Measurements from ENCODE around the gene CHAD. TPM values are rescaled to one million over a fixed set of nuclear protein-coding genes. Genes with fewer than 3 reads are reported as not detected.
A peak's percentile ranks its signal among the peaks of the same experiment; 100 is the strongest.

CHAD gene
- polyA plus RNA-seq, 1 donor (not counting 4 experiments of a cell fraction or from before 2014, with no cell fraction given) = not detected

DNA sequence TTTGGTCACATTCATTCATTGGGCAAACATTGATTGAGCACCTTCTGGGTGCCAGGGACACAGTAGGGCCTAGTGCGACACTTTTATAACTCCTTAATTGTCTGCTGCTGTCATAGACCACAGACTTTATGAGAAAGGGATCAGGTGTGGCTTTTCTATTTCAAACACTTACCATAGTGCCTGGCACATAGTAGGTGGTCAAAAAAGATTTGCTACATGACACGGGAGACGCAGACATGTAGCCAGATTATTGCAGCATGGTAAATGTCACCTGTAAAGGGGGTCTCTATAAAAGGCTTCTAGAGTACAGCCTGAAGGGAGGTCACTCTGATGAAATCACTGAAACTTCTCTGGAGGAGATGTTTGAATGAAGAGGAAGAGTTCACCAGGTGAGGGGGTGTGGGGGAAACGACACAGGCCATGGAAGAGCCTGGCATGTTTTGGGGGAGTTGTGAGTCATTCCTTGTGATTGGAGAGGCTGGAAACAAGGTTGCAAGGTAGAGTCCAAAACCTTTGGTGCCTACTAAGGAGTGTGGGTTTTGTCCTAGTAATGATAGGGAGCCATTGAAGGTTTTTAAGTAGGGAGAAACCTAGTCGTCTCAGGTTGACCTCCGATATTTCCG, 11.6 kb upstream of the CHAD start:
- H3K9me1 ChIP-seq (ENCODE audit: control insufficient read depth, extremely low read depth, insufficient read depth, low read length) = no peaks in the 10 kb centered on the region
- no peak overlapping the region for H3K9ac ChIP-seq (ENCODE audit: control insufficient read depth, extremely low read depth, insufficient read depth, low read length)
- dilution Hi-C loops (cut with MboI; ENCODE audit: extremely low pct_ligation_motif_present, low sequenced_read_pairs) = no loop called here
- H4K20me1 ChIP-seq (ENCODE audit: control insufficient read depth, extremely low read depth, insufficient read depth, low read length) = no peaks in the 10 kb centered on the region
- H3K27ac ChIP-seq (ENCODE audit: control insufficient read depth, insufficient read depth, low read length) = peak overlapping the region; percentile 0
- H3K79me2 ChIP-seq (ENCODE audit: control insufficient read depth, insufficient read depth, low read length) = peaks cover 16% of the 10 kb centered on the region
- H3K36me3 ChIP-seq (ENCODE audit: control insufficient read depth in 2 of 2, extremely low read depth in 1 of 2, insufficient read depth in 2 of 2, low read length in 2 of 2) = peaks cover 6 to 26% of the 10 kb centered on the region in 2 experiments
- H3K4me2 ChIP-seq (ENCODE audit: control insufficient read depth, extremely low read depth, insufficient read depth, low read depth, low read length) = peak overlapping the region; percentile 94
- H2AFZ ChIP-seq (ENCODE audit: control insufficient read depth, low read length) = no peak overlapping the region
- no peak for DNase-seq (ENCODE audit: low read depth, low spot score)
- no peak for FAIRE-seq
- H3K4me3 ChIP-seq (ENCODE audit: control insufficient read depth in 2 of 3, extremely low read depth in 1 of 3, insufficient read depth in 2 of 3, low read depth in 1 of 3, low read length in 3 of 3) = peak overlapping the region in 1 of 3 experiments; percentile 98
- peaks cover 29% of the 10 kb centered on the region for H3K4me1 ChIP-seq (ENCODE audit: control insufficient read depth, extremely low read depth, insufficient read depth, low read length)
- no peak for TF ChIP-seq EZH2 (IDR thresholded peaks at IDR 0.05; ENCODE audit: low read length)
- TF ChIP-seq, protein P1, sequence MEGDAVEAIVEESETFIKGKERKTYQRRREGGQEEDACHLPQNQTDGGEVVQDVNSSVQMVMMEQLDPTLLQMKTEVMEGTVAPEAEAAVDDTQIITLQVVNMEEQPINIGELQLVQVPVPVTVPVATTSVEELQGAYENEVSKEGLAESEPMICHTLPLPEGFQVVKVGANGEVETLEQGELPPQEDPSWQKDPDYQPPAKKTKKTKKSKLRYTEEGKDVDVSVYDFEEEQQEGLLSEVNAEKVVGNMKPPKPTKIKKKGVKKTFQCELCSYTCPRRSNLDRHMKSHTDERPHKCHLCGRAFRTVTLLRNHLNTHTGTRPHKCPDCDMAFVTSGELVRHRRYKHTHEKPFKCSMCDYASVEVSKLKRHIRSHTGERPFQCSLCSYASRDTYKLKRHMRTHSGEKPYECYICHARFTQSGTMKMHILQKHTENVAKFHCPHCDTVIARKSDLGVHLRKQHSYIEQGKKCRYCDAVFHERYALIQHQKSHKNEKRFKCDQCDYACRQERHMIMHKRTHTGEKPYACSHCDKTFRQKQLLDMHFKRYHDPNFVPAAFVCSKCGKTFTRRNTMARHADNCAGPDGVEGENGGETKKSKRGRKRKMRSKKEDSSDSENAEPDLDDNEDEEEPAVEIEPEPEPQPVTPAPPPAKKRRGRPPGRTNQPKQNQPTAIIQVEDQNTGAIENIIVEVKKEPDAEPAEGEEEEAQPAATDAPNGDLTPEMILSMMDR (optimal IDR thresholded peaks at IDR 0.05 in 1 of 3, IDR thresholded peaks at IDR 0.05 in 1 of 3, conservative IDR thresholded peaks at IDR 0.05 in 1 of 3; ENCODE audit: extremely low read depth in 1 of 3, insufficient read depth in 2 of 3, low read length in 3 of 3) = no peak
- no peaks in the 10 kb centered on the region for H3K27me3 ChIP-seq (ENCODE audit: control insufficient read depth, extremely low read depth, insufficient read depth, low read length)
- H3K9me3 ChIP-seq (ENCODE audit: control insufficient read depth, low read depth, low read length) = no peaks in the 10 kb centered on the region

DNA sequence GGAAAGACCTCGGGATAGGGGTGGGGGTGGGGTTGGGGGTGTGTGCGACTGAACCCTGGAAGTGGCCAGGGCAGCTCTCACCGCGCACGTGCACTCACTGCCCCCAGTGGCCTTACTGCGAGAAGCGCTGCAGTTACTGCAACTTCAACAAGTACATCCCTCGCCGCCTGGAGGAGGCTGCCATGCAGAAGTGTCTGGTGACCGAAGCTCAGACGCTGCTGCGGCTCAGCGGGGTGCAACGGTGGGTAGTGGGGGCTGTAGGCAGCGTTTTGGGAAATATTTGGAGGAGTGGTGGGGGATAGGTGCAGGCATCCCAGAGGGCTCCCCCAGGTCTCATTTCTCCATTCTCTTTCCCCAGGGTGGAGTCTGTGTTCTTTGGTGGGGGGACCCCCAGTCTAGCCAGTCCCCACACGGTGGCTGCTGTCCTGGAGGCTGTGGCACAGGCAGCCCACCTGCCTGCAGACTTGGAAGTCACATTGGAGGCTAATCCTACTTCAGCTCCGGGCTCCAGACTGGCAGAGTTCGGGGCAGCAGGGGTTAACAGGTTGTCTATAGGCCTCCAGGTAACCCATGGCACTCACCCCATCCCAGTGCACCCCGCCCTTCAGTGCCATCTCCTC, 11.0 kb upstream of the CHAD start:
- H2AFZ ChIP-seq (ENCODE audit: control insufficient read depth, low read length) = peak overlapping the region; percentile 75

More for the DNA sequence above, 11.0 kb upstream of the CHAD start:
- Histone ChIP-seq H3K9me3 (ENCODE audit: control insufficient read depth, low read depth, low read length) (no peaks in the 10 kb centered on the region), H3K4me2 (ENCODE audit: control insufficient read depth, extremely low read depth, insufficient read depth, low read depth, low read length) (peak overlapping the region; percentile 94), H3K27ac (ENCODE audit: control insufficient read depth, insufficient read depth, low read length) (peak overlapping the region; percentile 81), H3K4me3 (ENCODE audit: control insufficient read depth in 2 of 3, extremely low read depth in 1 of 3, insufficient read depth in 2 of 3, low read depth in 1 of 3, low read length in 3 of 3) (peak overlapping the region; percentile 83 to 98 (median 97)), H3K79me2 (ENCODE audit: control insufficient read depth, insufficient read depth, low read length) (peaks cover 16% of the 10 kb centered on the region), H3K36me3 (ENCODE audit: control insufficient read depth in 2 of 2, extremely low read depth in 1 of 2, insufficient read depth in 2 of 2, low read length in 2 of 2) (peaks cover 4 to 23% of the 10 kb centered on the region in 2 experiments), H4K20me1 (ENCODE audit: control insufficient read depth, extremely low read depth, insufficient read depth, low read length) (no peaks in the 10 kb centered on the region), H3K4me1 (ENCODE audit: control insufficient read depth, extremely low read depth, insufficient read depth, low read length) (peaks cover 29% of the 10 kb centered on the region), H3K9me1 (ENCODE audit: control insufficient read depth, extremely low read depth, insufficient read depth, low read length) (no peaks in the 10 kb centered on the region), H3K9ac (ENCODE audit: control insufficient read depth, extremely low read depth, insufficient read depth, low read length) (peak overlapping the region; percentile 85), H3K27me3 (ENCODE audit: control insufficient read depth, extremely low read depth, insufficient read depth, low read length) (no peaks in the 10 kb centered on the region)
- DNase-seq (ENCODE audit: low read depth, low spot score) (peak; percentile 50), FAIRE-seq (no peak)
- dilution Hi-C loops (cut with MboI; ENCODE audit: extremely low pct_ligation_motif_present, low sequenced_read_pairs) = no loop called here
- TF ChIP-seq, protein P1 (optimal IDR thresholded peaks at IDR 0.05 in 1 of 3, IDR thresholded peaks at IDR 0.05 in 1 of 3, conservative IDR thresholded peaks at IDR 0.05 in 1 of 3; ENCODE audit: extremely low read depth in 1 of 3, insufficient read depth in 2 of 3, low read length in 3 of 3) = peak; percentile 42 to 83 (median 69)
- TF ChIP-seq EZH2 (IDR thresholded peaks at IDR 0.05; ENCODE audit: low read length) = no peak

All from keratinocyte (primary cell).